Retinal pigment epithelial cell (primary cell): ENCODE measurements around the gene HOXA3.

Experiments
- DNase-seq: peaks from one replicate; pipeline ENCODE4 v3.0.0-alpha.2; 2010; ENCODE audit warnings: low read depth
- H3K4me3 ChIP-seq: 2 replicates; pipeline ENCODE4 v1.5.1; 2011; ENCODE audit warnings: mild to moderate bottlenecking, low read length, control low read depth, moderate library complexity
- CTCF ChIP-seq: conservative IDR thresholded peaks from 2 replicates; pipeline ENCODE4 v1.5.1; 2011; ENCODE audit warnings: low read depth, low read length, control low read depth, inconsistent platforms

Gene HOXA3

GRCh38 chr7:27158436-27159265 lies 6.3 kb upstream of the HOXA3 start:
- DNase-seq = no peak
- no peak for TF ChIP-seq CTCF
- no peak overlapping the region for H3K4me3 ChIP-seq

- DNase-seq = no peak
- H3K4me3 ChIP-seq = no peak overlapping the region
- no peak for TF ChIP-seq CTCF
Measured at GRCh38 chr7:27157702-27158431, 5.5 kb upstream of the HOXA3 start.

GRCh38 chr7:27156916-27157701 lies 4.7 kb upstream of the HOXA3 start:
- TF ChIP-seq CTCF = no peak
- no peak for DNase-seq
- H3K4me3 ChIP-seq = no peak overlapping the region

GRCh38 chr7:27156508-27156898 lies 4.1 kb upstream of the HOXA3 start, which contains the start of gene HOXA7:
TSS of gene HOXA7 (minus strand) at chr7:27156675. CDS start at chr7:27156545, 130 bp downstream.
- TF ChIP-seq CTCF = no peak
- no peak for DNase-seq
- H3K4me3 ChIP-seq = no peak within 1 kb of the TSS

GRCh38 chr7:27155816-27156507 lies 3.6 kb upstream of the HOXA3 start:
- DNase-seq = no peak
- no peak overlapping the region for H3K4me3 ChIP-seq
- no peak for TF ChIP-seq CTCF

GRCh38 chr7:27154901-27155815 lies 2.8 kb upstream of the HOXA3 start:
- H3K4me3 ChIP-seq = no peak overlapping the region
- TF ChIP-seq CTCF = no peak
- DNase-seq = no peak
